Stimulated activated CD4-positive, alpha-beta T cell treated with anti-CD3 and anti-CD28 coated beads, Interleukin-2, amount 100 ng/mL, for 24 hours (primary cell): ENCODE data around the gene OS9.

Experiments used
- DNase-seq, 2 donors: peaks; one replicate each; pipeline ENCODE4 v3.0.0-alpha.2; 2020

Gene OS9

GRCh38 chr12:57754411-57755193, 60.7 kb downstream of the OS9 start, which contains the start of gene MARCHF9:
Gene MARCHF9, plus strand, starts transcription at chr12:57755103. Its CDS starts 426 bp downstream, at chr12:57755529.
- peak; percentile 85 to 88 for DNase-seq

GRCh38 chr12:57755194-57755453, 61.2 kb downstream of the OS9 start:
- DNase-seq: no peak

GRCh38 chr12:57755454-57756372, 61.8 kb downstream of the OS9 start:
- DNase-seq: peak in 1 of 2 donors; percentile 43

- DNase-seq: peak; percentile 77 to 79
Observed at GRCh38 chr12:57756406-57757341, 62.7 kb downstream of the OS9 start.

GRCh38 chr12:57757771-57758170, 63.8 kb downstream of the OS9 start:
- no peak for DNase-seq

- DNase-seq: no peak
Observed at GRCh38 chr12:57758552-57759359, 64.8 kb downstream of the OS9 start.

- DNase-seq: peak in 1 of 2 donors; percentile 44
Observed at GRCh38 chr12:57759360-57759980, 65.5 kb downstream of the OS9 start.

- no peak for DNase-seq
Observed at GRCh38 chr12:57760347-57760982, 66.5 kb downstream of the OS9 start.

GRCh38 chr12:57761391-57761998, 67.6 kb downstream of the OS9 start:
- no peak for DNase-seq

GRCh38 chr12:57762463-57762862, 68.5 kb downstream of the OS9 start:
- no peak for DNase-seq

GRCh38 chr12:57763881-57764661, 70.1 kb downstream of the OS9 start:
- no peak for DNase-seq

- DNase-seq: peak in 1 of 2 donors; percentile 51
Observed at GRCh38 chr12:57764662-57765002, 70.7 kb downstream of the OS9 start.

GRCh38 chr12:57765003-57765697, 71.2 kb downstream of the OS9 start:
- peak; percentile 65 to 74 for DNase-seq

GRCh38 chr12:57765698-57766463, 71.9 kb downstream of the OS9 start:
- peak in 1 of 2 donors; percentile 33 for DNase-seq

- DNase-seq: no peak
Observed at GRCh38 chr12:57766464-57767304, 72.8 kb downstream of the OS9 start, which contains the start of gene CYP27B1. Gene CYP27B1, minus strand, starts transcription at chr12:57767078. Its CDS starts 37 bp downstream, at chr12:57767041.

GRCh38 chr12:57767305-57767698, 73.4 kb downstream of the OS9 start:
- no peak for DNase-seq

GRCh38 chr12:57767876-57768275, 73.9 kb downstream of the OS9 start:
- no peak for DNase-seq
